ENCODE results near the gene FBXW4. TPM values are rescaled to one million over a fixed set of nuclear protein-coding genes. Genes with fewer than 3 reads are reported as not detected.

The FBXW4 gene
- total and polyA plus RNA-seq, 9 of the 15 experiments (the other 6 are each of a cell fraction or from before 2014, with no cell fraction given): 1.0 to 10.6 (median 5.4) TPM

- TF ChIP-seq ATF4 (CRISPR knock-in tag; IDR thresholded peaks at IDR 0.05) (no peak), NFATC3 (IDR thresholded peaks at IDR 0.05) (no peak), ELF2 (CRISPR knock-in tag; IDR thresholded peaks at IDR 0.05) (no peak), HIVEP1 (CRISPR knock-in tag; IDR thresholded peaks at IDR 0.05) (no peak), CBX3 (IDR thresholded peaks at IDR 0.05; ENCODE audit: borderline replicate concordance in 1 of 2, low read length in 2 of 2) (no peak), TSC22D4 (tag; IDR thresholded peaks at IDR 0.05) (no peak), ZBTB40 (IDR thresholded peaks at IDR 0.05) (no peak), ZBTB40 (CRISPR knock-in tag; IDR thresholded peaks at IDR 0.05) (no peak), KDM5B (IDR thresholded peaks at IDR 0.05; ENCODE audit: insufficient replicate concordance, low read depth, low read length) (peak; percentile 47), NFIC (IDR thresholded peaks at IDR 0.05) (peak; percentile 73), ZBTB8A (IDR thresholded peaks at IDR 0.05; ENCODE audit: partially characterized antibody) (no peak), ZFP1 (CRISPR knock-in tag; IDR thresholded peaks at IDR 0.05) (no peak), MLLT1 (IDR thresholded peaks at IDR 0.05) (no peak), SMARCE1 (IDR thresholded peaks at IDR 0.05) (0 out of 2 replicates have a peak, but pooled peaks have one; percentile 16), ILK (tag; IDR thresholded peaks at IDR 0.05; ENCODE audit: borderline replicate concordance, low read depth) (no peak)
Measured at GRCh38 chr10:101588879-101589278, 106.1 kb downstream of the FBXW4 start (continued).

All from K562 (cell line).